Cardiac septum (tissue), 1 donor: ENCODE data around the gene CYTL1. TPM values are rescaled to one million over a fixed set of nuclear protein-coding genes. Genes with fewer than 3 reads are reported as not detected.
"Not testable (repeated sequence)": the region's sequence is repeated elsewhere in the genome, so short reads cannot be mapped to it uniquely, and the experiment has no call there.

Experiments
- DNase-seq: peaks from one replicate; pipeline ENCODE4 v3.0.0-alpha.2; 2020; ENCODE audit warnings: low spot score
- intact Hi-C: fragments of 100-400 bp; cut with DNase I; formaldehyde crosslinking; loops from one replicate; pipeline ENCODE4 v1.14.0; 2022
- long read RNA-seq: library from polyadenylated mRNA; unstranded; transcript quantifications from one replicate; pipeline ENCODE4 v2.0.0, GENCODE V29; 2021
- total RNA-seq: library from RNA; stranded (reverse); fragmentation: NEBNext Ultra II Directional; extraction: Animal tissue kit (Norgen Biotek cat#: 25700); gene quantifications from one replicate; pipeline ENCODE4 v1.2.1, GENCODE V29; 2021
- donor health status: DM: no; HTN: no; CAD: no.

CYTL1 gene
- total RNA-seq: not detected
- long read RNA-seq: 0 reads

GRCh38 chr4:5019274-5019673, at the start of gene CYTL1:
Gene CYTL1, minus strand, starts transcription at chr4:5019458. Its CDS starts 13 bp downstream, at chr4:5019445.
- intact Hi-C loops: no loop called here
- no peak for DNase-seq

DNA sequence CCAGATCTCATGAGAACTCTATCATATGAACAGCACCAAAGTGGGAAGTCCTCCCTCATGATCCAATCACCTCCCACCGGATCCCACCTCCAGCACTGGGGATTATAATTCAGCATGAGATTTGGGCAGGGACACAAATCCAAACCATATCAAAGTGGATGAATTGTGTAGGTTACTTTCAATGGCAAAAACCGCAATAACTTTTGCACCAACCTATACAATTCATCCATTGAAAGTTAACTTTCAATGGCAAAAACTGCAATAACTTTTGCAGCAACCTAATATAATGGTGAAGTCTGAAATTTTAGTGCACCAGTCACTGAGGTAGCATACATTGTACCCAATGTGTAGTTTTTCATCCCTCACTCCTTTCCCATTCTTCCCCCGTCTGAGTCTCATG, 48.6 kb upstream of the CYTL1 start:
- DNase-seq: no peak
- intact Hi-C loops: no loop called here

DNA sequence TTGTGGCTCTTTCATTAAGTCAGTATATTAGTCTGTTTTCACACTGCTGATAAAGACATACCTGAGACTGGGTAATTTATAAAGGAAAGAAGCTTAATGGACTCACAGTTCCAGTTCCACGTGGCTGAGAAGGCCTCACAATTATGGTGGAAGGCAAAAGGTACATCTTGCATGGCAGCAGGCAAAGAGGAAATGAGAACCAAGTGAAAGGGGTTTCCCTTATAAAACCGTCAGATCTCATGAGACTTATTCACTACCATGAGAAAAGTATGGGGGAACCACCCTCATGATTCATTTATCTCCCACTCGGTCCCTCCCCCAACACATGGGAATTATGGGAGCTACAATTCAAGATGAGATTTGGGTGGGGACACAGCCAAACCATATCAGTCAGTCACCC, 47.7 kb upstream of the CYTL1 start:
- DNase-seq, intact Hi-C loops: not testable (repeated sequence)

GRCh38 chr4:5066101-5066500, 46.8 kb upstream of the CYTL1 start:
- no peak for DNase-seq
- intact Hi-C loops: no loop called here

- DNase-seq: no peak
- intact Hi-C loops: no loop called here
Observed at GRCh38 chr4:5055411-5055810, 36.2 kb upstream of the CYTL1 start.

- DNase-seq: no peak
- intact Hi-C loops: loop anchor here (5.0 kb wide), 2 partner anchors 408 to 758 kb away; no protein-coding TSS in a partner anchor
Observed at GRCh38 chr4:5054532-5054931, 35.3 kb upstream of the CYTL1 start.

- intact Hi-C loops: loop anchor here (5.0 kb wide), 2 partner anchors 409 to 759 kb away; no protein-coding TSS in a partner anchor
- DNase-seq: no peak
Observed at GRCh38 chr4:5052726-5053425, 33.6 kb upstream of the CYTL1 start.

DNA sequence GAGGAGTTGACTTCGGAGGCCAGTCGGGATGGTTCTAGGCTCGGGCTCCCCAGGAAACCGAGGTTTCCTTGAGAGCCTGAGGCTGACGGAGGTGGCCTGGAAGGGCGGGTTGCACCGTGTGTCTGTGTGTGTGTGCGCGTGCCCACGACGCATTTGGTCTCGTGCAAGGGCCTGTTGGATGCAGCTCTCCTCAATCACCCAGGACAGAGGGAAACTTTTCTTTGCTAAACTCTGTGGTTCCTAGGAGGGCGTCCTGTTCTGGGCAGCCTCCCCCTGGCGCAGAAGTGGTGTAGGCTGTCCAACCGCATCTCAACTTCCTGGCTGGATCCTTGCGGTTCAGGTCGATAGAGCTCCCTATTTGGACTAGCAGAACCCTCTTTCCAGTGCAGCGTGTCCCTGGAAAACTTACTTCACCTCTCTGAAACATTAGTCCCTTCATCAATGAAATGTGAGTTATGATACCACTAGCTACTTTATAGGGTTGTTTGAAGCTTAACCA, 33.0 kb upstream of the CYTL1 start:
- DNase-seq: no peak
- intact Hi-C loops: loop anchor here (5.0 kb wide), 2 partner anchors 410 to 760 kb away; no protein-coding TSS in a partner anchor

DNA sequence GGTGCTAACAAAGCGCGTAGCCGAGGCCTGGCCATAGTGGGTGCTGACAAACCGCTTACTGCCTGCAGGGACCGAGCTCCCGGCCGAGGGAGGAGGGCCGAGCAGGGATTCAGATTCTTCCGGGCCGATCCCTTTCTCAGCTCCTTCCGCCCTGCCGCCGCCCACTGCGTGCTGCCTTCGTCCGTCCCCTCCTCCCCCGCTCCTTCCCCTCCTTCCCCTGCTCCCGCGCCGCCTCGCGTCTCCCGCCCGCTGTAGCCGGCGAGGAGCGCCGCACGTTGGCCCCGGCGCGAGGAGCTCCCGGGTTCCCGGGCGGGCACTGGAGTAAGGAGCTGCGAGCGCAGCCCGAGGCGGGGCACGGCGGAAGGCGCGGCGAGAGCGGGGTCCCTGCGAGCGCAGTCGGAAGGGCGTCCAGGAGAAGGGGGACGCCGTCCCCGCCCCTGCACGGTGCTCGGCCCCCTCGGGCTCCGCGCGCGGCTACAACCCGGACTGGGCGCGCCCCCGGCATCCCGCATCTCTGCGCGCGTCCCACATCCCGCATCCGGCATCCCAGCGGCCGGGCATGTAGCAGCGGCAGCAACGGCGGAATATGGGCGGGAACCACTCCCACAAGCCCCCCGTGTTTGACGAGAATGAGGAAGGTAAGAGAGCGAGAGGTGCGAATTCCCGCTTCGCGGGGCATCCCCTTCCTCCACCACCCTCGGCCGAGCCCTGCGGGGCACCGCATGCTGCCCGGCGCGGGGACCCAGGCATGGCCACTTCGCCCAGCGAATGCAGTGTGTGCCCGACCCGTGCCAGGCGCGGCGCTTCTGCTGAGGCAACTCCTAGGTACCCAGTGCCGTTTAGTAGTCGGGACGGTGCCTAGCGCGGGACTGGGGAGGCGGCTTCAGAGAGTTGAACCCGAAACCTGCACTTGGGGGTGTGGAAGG, 32.3 kb upstream of the CYTL1 start, which contains the start of gene STK32B:
Gene STK32B, plus strand, starts transcription at position 203 of the 926 bp plus-strand sequence.
- intact Hi-C loops: loop anchor here (5.0 kb wide), 2 partner anchors 411 to 761 kb away; no protein-coding TSS in a partner anchor
- no peak for DNase-seq

GRCh38 chr4:5050520-5051277, 31.4 kb upstream of the CYTL1 start:
- intact Hi-C loops: loop anchor here (5.0 kb wide), 2 partner anchors 412 to 762 kb away; no protein-coding TSS in a partner anchor
- DNase-seq: peak; percentile 80

DNA sequence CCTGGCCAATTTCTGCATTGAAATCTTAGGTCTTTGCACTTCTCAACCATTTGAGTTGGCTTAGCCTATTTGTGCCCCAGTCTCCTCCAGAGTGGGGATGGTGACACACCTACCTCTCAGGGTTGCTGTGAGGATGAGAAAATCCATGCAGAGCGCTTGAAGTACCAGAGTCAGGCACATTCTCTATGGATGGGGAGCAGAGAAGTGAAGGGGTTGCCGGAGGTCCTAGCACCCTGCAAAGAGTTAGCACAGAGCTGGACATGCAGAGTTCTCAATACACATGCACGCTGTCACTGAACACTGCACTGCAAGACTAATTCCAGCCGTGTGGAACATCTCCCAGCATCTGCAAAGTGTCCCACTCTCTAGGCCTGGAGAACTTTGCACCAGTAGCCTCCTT, 29.5 kb upstream of the CYTL1 start:
- intact Hi-C loops: no loop called here
- no peak for DNase-seq

DNA sequence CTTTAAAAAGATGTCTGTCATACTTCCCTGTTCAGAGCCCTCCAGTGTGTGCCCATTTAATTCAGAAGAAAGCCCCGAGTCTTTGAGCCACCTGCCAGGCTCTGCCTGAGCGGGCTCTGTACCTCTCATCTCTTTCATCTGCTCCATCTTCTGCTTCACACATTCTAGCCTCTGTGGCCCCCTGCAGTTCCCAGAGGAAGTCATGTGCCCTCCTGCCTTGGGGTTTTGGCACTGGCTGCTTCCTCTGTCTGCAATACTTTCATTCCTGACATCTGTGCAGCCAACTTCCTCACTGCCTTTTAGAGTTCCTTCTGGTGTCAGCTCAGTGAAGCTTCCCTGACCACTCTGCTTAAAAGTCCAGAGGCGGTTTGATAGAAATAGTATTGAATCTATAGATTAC, 25.8 kb upstream of the CYTL1 start:
- DNase-seq: no peak
- intact Hi-C loops: no loop called here

DNA sequence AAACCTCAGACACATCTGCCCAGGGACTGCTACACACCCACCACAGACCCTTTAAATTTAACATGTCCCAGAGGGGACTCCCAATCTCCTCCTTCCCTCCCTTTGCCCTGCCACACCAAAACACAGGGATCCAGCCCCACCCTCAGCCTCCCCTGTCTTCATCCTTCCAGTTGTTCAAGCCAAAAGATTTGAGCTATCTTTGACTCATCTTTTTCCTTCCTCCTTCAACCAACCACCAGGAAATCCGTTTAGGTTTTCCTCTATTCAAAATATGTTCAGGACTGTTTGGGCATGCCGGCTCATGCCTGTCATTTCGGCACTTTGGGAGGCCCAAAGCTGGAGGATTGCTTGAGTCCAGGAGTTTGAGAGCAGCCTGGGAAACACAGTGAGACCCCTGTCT, 25.1 kb upstream of the CYTL1 start:
- no peak for DNase-seq
- intact Hi-C loops: no loop called here

DNA sequence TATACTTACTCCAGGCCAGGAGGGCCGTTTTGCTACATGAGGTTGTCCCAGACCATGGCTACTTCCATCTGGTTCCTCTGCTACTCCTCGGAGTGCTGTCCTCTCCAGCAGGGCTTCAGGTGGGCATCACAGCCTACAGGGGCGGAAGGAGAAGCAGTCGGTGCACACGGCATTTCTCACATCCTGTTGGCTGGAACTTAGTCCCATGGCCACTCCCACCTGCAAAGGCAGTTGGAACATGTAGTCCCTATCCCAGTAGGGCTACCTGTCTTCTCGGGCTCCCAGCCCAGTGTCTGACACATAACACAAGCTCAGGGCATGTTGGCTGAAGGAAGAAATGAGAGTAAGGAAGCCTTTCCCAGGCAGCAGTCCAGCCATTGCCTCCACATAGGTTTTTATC, 24.3 kb upstream of the CYTL1 start:
- intact Hi-C loops: no loop called here
- DNase-seq: no peak

DNA sequence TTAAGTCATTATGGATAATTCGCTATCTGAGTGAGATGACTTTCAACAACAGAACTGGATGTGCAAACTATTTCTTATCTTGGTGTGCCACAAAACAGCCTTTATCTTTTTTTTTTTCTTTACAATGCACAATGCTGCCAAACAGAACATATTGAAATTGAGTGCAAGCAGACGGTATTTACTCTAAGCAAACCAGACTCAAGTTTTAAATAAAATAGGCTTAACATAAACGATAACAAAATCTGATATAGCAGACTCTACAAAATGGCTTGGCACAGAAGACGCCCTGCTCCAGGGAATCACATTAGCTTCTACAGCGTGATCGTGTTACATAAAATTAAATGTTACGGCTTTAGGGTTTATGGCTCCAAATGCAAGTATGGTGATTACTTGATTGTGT, 22.4 kb upstream of the CYTL1 start:
- no peak for DNase-seq
- intact Hi-C loops: no loop called here

GRCh38 chr4:5040856-5041620, 21.8 kb upstream of the CYTL1 start:
- intact Hi-C loops: no loop called here
- no peak for DNase-seq

- DNase-seq: no peak
- intact Hi-C loops: no loop called here
Observed at GRCh38 chr4:5039800-5040199, 20.5 kb upstream of the CYTL1 start.
